HepG2 (cell line): Measurements from ENCODE around the gene RAB1B. TPM values are rescaled to one million over a fixed set of nuclear protein-coding genes. Genes with fewer than 3 reads are reported as not detected.
A peak's percentile ranks its signal among the peaks of the same experiment; 100 is the strongest.

Experiments used
- BRCA1 ChIP-seq: sonication (generic); formaldehyde crosslinking; IDR thresholded peaks from 2 replicates; pipeline ENCODE4 v1.4.0; 2020; ENCODE audit warnings: missing genetic modification reagents
- EP300 ChIP-seq, 3 experiments: sonication (generic) in 1 of 3; formaldehyde crosslinking in 1 of 3; IDR thresholded peaks; 2 replicates each; pipeline versions ENCODE4 v1.5.1 to v1.6.1; 2011 to 2020; ENCODE audit warnings: low read depth in 2 of 3, low read length in 2 of 3, borderline replicate concordance in 1 of 3, improper control_type of control experiment in 1 of 3, mild to moderate bottlenecking in 1 of 3, missing genetic modification reagents in 1 of 3, moderate library complexity in 1 of 3
- GMEB2 ChIP-seq: IDR thresholded peaks from 2 replicates; pipeline ENCODE4 v1.6.1; 2016; ENCODE audit warnings: missing biosample characterization, missing genetic modification reagents, low read depth
- GPBP1L1 ChIP-seq: sonication (generic); formaldehyde crosslinking; IDR thresholded peaks from 2 replicates; pipeline ENCODE4 v1.5.0; 2020; ENCODE audit warnings: mild to moderate bottlenecking, missing genetic modification reagents
- HNF1A ChIP-seq, 2 experiments: sonication (generic) in 1 of 2; formaldehyde crosslinking in 1 of 2; IDR thresholded peaks; 2 replicates each; pipeline versions ENCODE4 v1.4.0 to v1.6.1; 2016 to 2020; ENCODE audit warnings: borderline replicate concordance in 1 of 2, low read depth in 1 of 2, mild to moderate bottlenecking in 1 of 2, missing genetic modification reagents in 1 of 2
- JDP2 ChIP-seq: sonication (generic); formaldehyde crosslinking; IDR thresholded peaks from 2 replicates; pipeline ENCODE4 v1.8.1; 2022; ENCODE audit warnings: missing genetic modification reagents, borderline replicate concordance
- JUND ChIP-seq: sonication (generic); formaldehyde crosslinking; IDR thresholded peaks from 2 replicates; pipeline ENCODE4 v1.8.0; 2022; ENCODE audit warnings: mild to moderate bottlenecking, missing genetic modification reagents
- NFKB2 ChIP-seq: sonication (generic); formaldehyde crosslinking; IDR thresholded peaks from 2 replicates; pipeline ENCODE4 v1.4.0; 2020; ENCODE audit warnings: missing genetic modification reagents, borderline replicate concordance
- NFKBIZ ChIP-seq: IDR thresholded peaks from 2 replicates; pipeline ENCODE4 v1.6.1; 2018; ENCODE audit warnings: missing genetic modification reagents, missing compliant biosample characterization
- SNAPC4 ChIP-seq: sonication (generic); formaldehyde crosslinking; IDR thresholded peaks from 2 replicates; pipeline ENCODE4 v1.4.0; 2020; ENCODE audit warnings: mild to moderate bottlenecking, missing genetic modification reagents
- SP140L ChIP-seq: sonication (generic); formaldehyde crosslinking; IDR thresholded peaks from 2 replicates; pipeline ENCODE4 v1.4.0; 2020; ENCODE audit warnings: missing genetic modification reagents, borderline replicate concordance
- ZNF12 ChIP-seq: sonication (generic); formaldehyde crosslinking; IDR thresholded peaks from 2 replicates; pipeline ENCODE4 v1.5.0; 2020; ENCODE audit warnings: missing genetic modification reagents
- ZNF234 ChIP-seq: sonication (generic); formaldehyde crosslinking; conservative IDR thresholded peaks from 2 replicates; pipeline ENCODE4 v1.5.1; 2020; ENCODE audit warnings: mild to moderate bottlenecking, missing genetic modification reagents
- ZNF816 ChIP-seq: sonication (generic); formaldehyde crosslinking; IDR thresholded peaks from 2 replicates; pipeline ENCODE4 v1.8.0; 2022; ENCODE audit warnings: missing genetic modification reagents, mild to moderate bottlenecking, borderline replicate concordance
- polyA plus RNA-seq, 8 experiments: library from polyadenylated mRNA; depleted of rRNA in 3 of 8; stranded (reverse) in 7 of 8; unstranded in 1 of 8; fragments of >200 nt; fragmentation: Illumina TruSeq in 4 of 8; extraction: Trizol in 4 of 8; gene quantifications; 2 replicates each; pipeline versions ENCODE4 v1.2.1 to v1.2.3, GENCODE V29; 2011 to 2016; ENCODE audit warnings: low read depth in 4 of 8, missing spikeins in 1 of 8, mixed read lengths in 1 of 8; ENCODE audit not compliant: insufficient read depth in 1 of 8
- total RNA-seq, 5 experiments: library from RNA; depleted of rRNA; stranded (reverse); fragments of >200 nt; fragmentation: Illumina TruSeq; extraction: Trizol; gene quantifications; 2 replicates each; pipeline ENCODE4 v1.2.3, GENCODE V29; 2016; ENCODE audit warnings: low read depth in 1 of 5

RAB1B gene
- total and polyA plus RNA-seq, 2 of the 13 experiments (the other 11 are each of a cell fraction or from before 2014, with no cell fraction given) = 77.9 to 87.9 TPM

- no peak for TF ChIP-seq GPBP1L1 (CRISPR knock-in tag)
- TF ChIP-seq ZNF816 (CRISPR knock-in tag) = peak; percentile 84
- TF ChIP-seq ZNF12 (CRISPR knock-in tag) = peak; percentile 38; the same call in 1 of the 2 replicates
- TF ChIP-seq NFKB2 = peak; percentile 2; the same call in 1 of the 2 replicates
- TF ChIP-seq ZNF234 (CRISPR knock-in tag) = no peak; the same call in 1 of the 2 replicates
- 0 out of 2 replicates have a peak, but pooled peaks have one; percentile 26 for TF ChIP-seq SP140L (CRISPR knock-in tag)
- peak; percentile 44; the same call in 1 of the 2 replicates for TF ChIP-seq SNAPC4 (CRISPR knock-in tag)
- TF ChIP-seq JDP2 (CRISPR knock-in tag) = no peak
- TF ChIP-seq EP300 (IDR thresholded peaks at IDR 0.05; ENCODE audit: low read depth in 2 of 2, low read length in 2 of 2) = no peak
- TF ChIP-seq EP300 (CRISPR knock-in tag; IDR thresholded peaks at IDR 0.05; ENCODE audit: borderline replicate concordance) = no peak
- no peak for TF ChIP-seq JUND (CRISPR knock-in tag)
- no peak for TF ChIP-seq GMEB2 (CRISPR knock-in tag)
- no peak for TF ChIP-seq HNF1A (IDR thresholded peaks at IDR 0.05; ENCODE audit: low read depth)
- TF ChIP-seq HNF1A (CRISPR knock-in tag; IDR thresholded peaks at IDR 0.05; ENCODE audit: borderline replicate concordance) = peak; percentile 33; the same call in 1 of the 2 replicates
- no peak for TF ChIP-seq BRCA1 (CRISPR knock-in tag)
- TF ChIP-seq NFKBIZ (CRISPR knock-in tag) = 0 out of 2 replicates have a peak, but pooled peaks have one; percentile 22
Measured at GRCh38 chr11:66312549-66313320, 44.3 kb downstream of the RAB1B start (continued).
